CD4-positive, alpha-beta T cell (primary cell): ENCODE results near the gene SHISA3. TPM values are rescaled to one million over a fixed set of nuclear protein-coding genes. Genes with fewer than 3 reads are reported as not detected.
A peak's percentile ranks its signal among the peaks of the same experiment; 100 is the strongest.

Source experiments
- ATAC-seq: fragments of 200-7000 bp; cut with Tn5 transposase; one replicate; pipeline ENCODE4 v1.10.0; 2022; ENCODE audit warnings: mild to moderate bottlenecking; ENCODE audit not compliant: poor library complexity
- CTCF ChIA-PET: fragments of 350-600 bp; sonication (Branson Sonifier 250); formaldehyde crosslinking; loops from one replicate; lab custom pipeline; 2021; ENCODE audit warnings: antibody characterized with exemption, inconsistent platforms; lab: Charles Lee
- POLR2A ChIA-PET: fragments of 350-600 bp; sonication (Branson Sonifier 250); formaldehyde crosslinking; loops from one replicate; lab custom pipeline; 2021; ENCODE audit warnings: antibody characterized with exemption, inconsistent platforms; lab: Charles Lee
- DNase-seq, 14 experiments: peaks; one replicate each; pipeline ENCODE4 v3.0.0-alpha.2; 2013 to 2020; ENCODE audit warnings: mixed read lengths in 2 of 14
- H3K27ac ChIP-seq, 2 donors: one replicate each; pipeline versions ENCODE4 v1.5.1 to v1.7.0; 2013; ENCODE audit warnings: low read length in 2 of 2, low read depth in 1 of 2, mild to moderate bottlenecking in 1 of 2
- H3K27me3 ChIP-seq, 2 experiments: 1 replicate in 1 of 2; 2 replicates in 1 of 2; pipeline versions ENCODE4 v1.6.1 to v1.7.0; 2013; ENCODE audit warnings: low read length in 2 of 2, control low read depth in 1 of 2, mild to moderate bottlenecking in 1 of 2, moderate library complexity in 1 of 2; ENCODE audit not compliant: insufficient read depth in 2 of 2, control insufficient read depth in 1 of 2
- H3K36me3 ChIP-seq: one replicate; pipeline ENCODE4 v1.6.1; 2013; ENCODE audit warnings: low read length, control low read depth; ENCODE audit not compliant: insufficient read depth
- H3K4me1 ChIP-seq: one replicate; pipeline ENCODE4 v1.6.1; 2013; ENCODE audit warnings: low read length, control low read depth; ENCODE audit not compliant: insufficient read depth
- H3K4me3 ChIP-seq: one replicate; pipeline ENCODE4 v1.5.1; 2013; ENCODE audit warnings: mild to moderate bottlenecking, low read length, moderate library complexity
- H3K9me3 ChIP-seq, 2 experiments: 1 replicate in 1 of 2; 2 replicates in 1 of 2; pipeline versions ENCODE4 v1.6.1 to v1.7.0; 2013; ENCODE audit warnings: low read length in 2 of 2, mild to moderate bottlenecking in 2 of 2, control low read depth in 1 of 2, moderate library complexity in 1 of 2; ENCODE audit not compliant: control insufficient read depth in 1 of 2, insufficient read depth in 1 of 2
- H3K27ac Mint-ChIP-seq: one replicate; pipeline ENCODE4 v1.8.0; 2020; ENCODE audit warnings: mixed read lengths
- H3K27me3 Mint-ChIP-seq: one replicate; pipeline ENCODE4 v1.8.0; 2021; ENCODE audit warnings: mixed read lengths
- H3K36me3 Mint-ChIP-seq: one replicate; pipeline ENCODE4 v1.8.0; 2021; ENCODE audit warnings: low read depth, mixed read lengths
- H3K4me1 Mint-ChIP-seq: one replicate; pipeline ENCODE4 v1.8.0; 2021; ENCODE audit warnings: low read depth, mixed read lengths
- H3K4me3 Mint-ChIP-seq: one replicate; pipeline ENCODE4 v1.8.0; 2020; ENCODE audit warnings: mild to moderate bottlenecking, mixed read lengths
- H3K9me3 Mint-ChIP-seq: one replicate; pipeline ENCODE4 v1.8.0; 2020; ENCODE audit warnings: mixed read lengths
- intact Hi-C, 2 experiments: fragments of 100-400 bp; cut with DNase I in 1 of 2; cut with micrococcal nuclease in 1 of 2; formaldehyde crosslinking; loops; one replicate each; pipeline versions ENCODE4 v1.15.1 to v1.9.0; 2023 to 2025; cut with DNase I, micrococcal nuclease
- polyA plus RNA-seq, 2 donors: library from polyadenylated mRNA; unstranded; fragments of 120-200 nt; gene quantifications; one replicate each; pipeline ENCODE4 v1.2.1, GENCODE V29; 2013
- total RNA-seq, 174 experiments: library from RNA in 2 of 174; stranded (reverse) in 2 of 174; gene quantifications; one replicate each; pipeline ENCODE4 v1.2.3 and lab custom pipeline; 2021 to 2026
- TF ChIP-seq, protein P1 (sequence below): fragments of 200-600 bp; IDR thresholded peaks from one replicate; pipeline ENCODE4 v1.8.0; 2022; ENCODE audit warnings: antibody characterized with exemption, mild to moderate bottlenecking

The SHISA3 gene
- total RNA-seq, result not detected
- not detected for polyA plus RNA-seq (2013, experiment 1 of 2)
- polyA plus RNA-seq (2013, experiment 2 of 2), result 0.18 TPM
- 0 to 0.43 (median 0) reads per million in 172 experiments for total RNA-seq (lab: John Stamatoyannopoulos, UW)

DNA sequence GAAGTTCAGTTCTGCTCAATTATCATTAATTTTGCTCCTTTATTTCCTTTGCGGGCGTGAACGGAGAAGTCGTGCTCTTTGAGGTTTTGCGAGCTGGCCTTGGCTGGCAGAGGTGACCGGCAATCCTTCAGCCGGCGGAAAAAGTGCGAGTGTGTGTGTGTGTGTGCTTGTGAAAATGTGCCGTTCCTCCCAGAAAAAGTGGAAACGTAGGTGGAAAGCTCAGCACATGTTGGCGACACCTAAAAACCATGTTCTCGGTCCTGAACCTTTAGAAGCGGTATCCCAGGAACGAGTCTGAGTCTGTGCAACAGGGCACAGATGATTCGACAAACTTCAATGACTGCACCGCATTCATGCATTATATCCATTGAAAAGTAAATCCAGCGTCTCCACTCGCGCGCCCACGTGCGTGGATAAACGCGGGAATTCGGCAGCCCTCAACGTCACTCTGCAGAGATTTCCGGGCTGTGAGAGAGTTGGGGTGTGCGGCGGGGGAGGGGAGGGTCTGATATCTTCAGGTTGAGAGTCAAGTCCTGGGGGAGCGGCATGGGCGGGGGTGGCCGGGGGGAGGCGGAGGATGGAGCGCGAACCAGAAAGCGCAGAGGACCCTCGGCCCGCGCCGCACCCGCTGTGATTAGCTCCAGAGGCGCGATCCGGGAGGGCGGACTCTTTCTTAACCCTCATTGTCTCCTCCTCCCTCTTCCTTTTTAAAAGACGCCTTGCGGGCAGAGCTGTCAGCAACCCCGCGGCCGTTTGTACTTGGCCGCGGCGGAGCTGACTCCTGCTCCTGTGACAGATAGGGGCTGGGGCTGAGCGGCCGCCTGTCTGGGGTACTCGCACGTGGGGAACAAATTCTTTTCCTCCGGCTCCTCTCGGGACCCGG lies at the start of gene SHISA3:
SHISA3 (plus strand) TSS at position 737 of the 883 bp plus-strand sequence. CDS start 569 bp downstream, outside the sequence.
- Mint-ChIP-seq H3K36me3 (no peaks in the 10 kb centered on the region), H3K27ac (no peak within 1 kb of the TSS), H3K27me3 (peaks cover 66% of the 10 kb centered on the region), H3K4me1 (peaks cover 28% of the 10 kb centered on the region), H3K9me3 (no peaks in the 10 kb centered on the region), H3K4me3 (peak within 1 kb of the TSS; percentile 84)
- Histone ChIP-seq H3K4me1 (peaks cover 24% of the 10 kb centered on the region), H3K4me3 (peak within 1 kb of the TSS; percentile 47), H3K9me3 (peaks cover 0 to 21% of the 10 kb centered on the region in 2 experiments), H3K27me3 (peaks cover 39 to 41% of the 10 kb centered on the region in 2 experiments), H3K36me3 (no peaks in the 10 kb centered on the region), H3K27ac (no peak within 1 kb of the TSS)
- CTCF ChIA-PET, result no interaction called here
- intact Hi-C loops, result no loop called here
- TF ChIP-seq, protein P1, sequence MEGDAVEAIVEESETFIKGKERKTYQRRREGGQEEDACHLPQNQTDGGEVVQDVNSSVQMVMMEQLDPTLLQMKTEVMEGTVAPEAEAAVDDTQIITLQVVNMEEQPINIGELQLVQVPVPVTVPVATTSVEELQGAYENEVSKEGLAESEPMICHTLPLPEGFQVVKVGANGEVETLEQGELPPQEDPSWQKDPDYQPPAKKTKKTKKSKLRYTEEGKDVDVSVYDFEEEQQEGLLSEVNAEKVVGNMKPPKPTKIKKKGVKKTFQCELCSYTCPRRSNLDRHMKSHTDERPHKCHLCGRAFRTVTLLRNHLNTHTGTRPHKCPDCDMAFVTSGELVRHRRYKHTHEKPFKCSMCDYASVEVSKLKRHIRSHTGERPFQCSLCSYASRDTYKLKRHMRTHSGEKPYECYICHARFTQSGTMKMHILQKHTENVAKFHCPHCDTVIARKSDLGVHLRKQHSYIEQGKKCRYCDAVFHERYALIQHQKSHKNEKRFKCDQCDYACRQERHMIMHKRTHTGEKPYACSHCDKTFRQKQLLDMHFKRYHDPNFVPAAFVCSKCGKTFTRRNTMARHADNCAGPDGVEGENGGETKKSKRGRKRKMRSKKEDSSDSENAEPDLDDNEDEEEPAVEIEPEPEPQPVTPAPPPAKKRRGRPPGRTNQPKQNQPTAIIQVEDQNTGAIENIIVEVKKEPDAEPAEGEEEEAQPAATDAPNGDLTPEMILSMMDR, result no peak
- DNase-seq (peak in 4 of 14 experiments; percentile 1 to 17 (median 8)), ATAC-seq (no peak)
- POLR2A ChIA-PET, result no interaction called here

DNA sequence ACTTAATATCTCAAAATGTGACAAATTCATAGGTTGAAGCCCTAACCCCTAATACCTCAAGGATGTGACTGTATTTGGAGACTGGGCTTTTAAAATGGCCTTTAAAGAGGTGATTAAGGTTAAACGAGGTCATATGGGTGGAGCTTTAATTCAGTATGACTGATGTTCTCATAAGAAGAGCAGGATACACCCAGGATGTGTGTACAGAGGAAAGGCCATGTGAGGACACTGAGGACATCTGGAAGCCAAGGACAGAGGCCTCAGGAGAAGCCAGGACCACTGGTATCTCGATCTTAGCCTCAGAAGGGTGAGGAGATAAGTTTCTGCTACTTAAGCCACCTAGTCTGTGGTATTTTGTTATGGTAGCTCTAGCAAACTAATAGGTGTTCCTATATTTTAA lies 49.0 kb upstream of the SHISA3 start:
- ChIA-PET POLR2A (no interaction called here), CTCF (no interaction called here)
- no peaks in the 10 kb centered on the region for H3K9me3 Mint-ChIP-seq
- H3K4me3 Mint-ChIP-seq, result no peak overlapping the region
- H3K9me3 ChIP-seq, result peaks cover 0 to 6% of the 10 kb centered on the region in 2 experiments
- H3K27ac ChIP-seq, result no peak overlapping the region
- no peaks in the 10 kb centered on the region for H3K36me3 Mint-ChIP-seq
- H3K27me3 Mint-ChIP-seq, result peaks cover 20% of the 10 kb centered on the region
- DNase-seq (no peak), ATAC-seq (no peak)
- H3K4me1 ChIP-seq, result no peaks in the 10 kb centered on the region
- H3K27me3 ChIP-seq, result no peaks in the 10 kb centered on the region
- intact Hi-C loops, result no loop called here
- H3K36me3 ChIP-seq, result no peaks in the 10 kb centered on the region
- H3K4me3 ChIP-seq, result no peak overlapping the region
- TF ChIP-seq, protein P1, result no peak
- no peaks in the 10 kb centered on the region for H3K4me1 Mint-ChIP-seq
- H3K27ac Mint-ChIP-seq, result no peak overlapping the region

DNA sequence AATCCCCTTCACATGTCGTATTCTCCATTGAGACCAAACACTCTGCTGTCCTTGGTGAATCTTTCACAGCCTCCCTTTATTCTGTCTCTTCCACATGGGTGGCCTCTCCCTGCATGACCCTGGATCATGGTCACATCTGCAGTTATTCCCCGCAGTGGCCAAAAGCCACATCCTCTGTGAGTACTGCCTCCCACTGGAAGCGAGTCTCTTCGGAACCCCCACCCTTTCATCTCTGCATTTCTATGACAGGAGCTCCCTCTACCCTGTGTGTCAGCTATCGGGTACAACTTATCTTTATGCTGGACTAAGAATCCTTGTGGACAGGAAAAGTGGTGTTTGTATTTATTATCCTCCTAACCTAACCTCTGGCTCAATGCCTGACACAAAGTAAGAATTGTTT lies 48.6 kb upstream of the SHISA3 start:
- TF ChIP-seq, protein P1, result no peak
- ATAC-seq (no peak), DNase-seq (no peak)
- intact Hi-C loops, result no loop called here
- Mint-ChIP-seq H3K36me3 (no peaks in the 10 kb centered on the region), H3K9me3 (no peaks in the 10 kb centered on the region), H3K27me3 (peaks cover 20% of the 10 kb centered on the region), H3K4me1 (no peaks in the 10 kb centered on the region), H3K27ac (no peak overlapping the region), H3K4me3 (no peak overlapping the region)
- no peaks in the 10 kb centered on the region for H3K4me1 ChIP-seq
- H3K4me3 ChIP-seq, result no peak overlapping the region
- H3K36me3 ChIP-seq, result no peaks in the 10 kb centered on the region
- peaks cover under 1 to 3% of the 10 kb centered on the region in 2 experiments for H3K27me3 ChIP-seq
- ChIA-PET CTCF (interaction anchor here (0.6 kb wide), 1 partner anchor 53 kb away, joined by 4 read pairs; no protein-coding TSS in a partner anchor), POLR2A (no interaction called here)
- H3K9me3 ChIP-seq, result peaks cover 0 to 6% of the 10 kb centered on the region in 2 experiments
- no peak overlapping the region for H3K27ac ChIP-seq
